Activated CD8-positive, alpha-beta memory T cell treated with anti-CD3 and anti-CD28 coated beads, Interleukin-2, amount 50 U/mL, for 1 hour (primary cell): ENCODE results near the gene TTLL11.

Experiments used
- DNase-seq: peaks from one replicate; pipeline ENCODE4 v3.0.0-alpha.2; 2020; ENCODE audit errors: extremely low read depth

Gene TTLL11

GRCh38 chr9:121773286-121773953 lies 319.7 kb downstream of the TTLL11 start:
- no peak for DNase-seq

DNA sequence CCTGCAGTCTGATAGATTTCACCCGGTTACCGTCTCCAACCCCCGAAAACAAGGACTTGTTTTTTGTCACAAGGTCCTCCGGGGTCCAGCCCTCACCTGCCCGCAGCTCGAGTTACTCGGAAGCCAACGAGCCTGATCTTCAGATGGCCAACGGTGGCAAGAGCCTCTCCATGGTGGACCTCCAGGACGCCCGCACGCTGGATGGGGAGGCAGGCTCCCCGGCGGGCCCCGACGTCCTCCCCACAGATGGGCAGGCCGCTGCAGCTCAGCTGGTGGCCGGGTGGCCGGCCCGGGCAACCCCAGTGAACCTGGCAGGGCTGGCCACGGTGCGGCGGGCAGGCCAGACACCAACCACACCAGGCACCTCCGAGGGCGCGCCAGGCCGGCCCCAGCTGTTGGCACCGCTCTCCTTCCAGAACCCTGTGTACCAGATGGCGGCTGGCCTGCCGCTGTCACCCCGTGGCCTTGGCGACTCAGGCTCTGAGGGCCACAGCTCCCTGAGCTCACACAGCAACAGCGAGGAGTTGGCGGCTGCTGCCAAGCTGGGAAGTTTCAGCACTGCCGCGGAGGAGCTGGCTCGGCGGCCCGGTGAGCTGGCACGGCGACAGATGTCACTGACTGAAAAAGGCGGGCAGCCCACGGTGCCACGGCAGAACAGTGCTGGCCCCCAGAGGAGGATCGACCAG lies 320.4 kb downstream of the TTLL11 start:
- DNase-seq = no peak
